DMS 273 (cell line): ENCODE results near the gene CLDN9.
A peak's percentile ranks its signal among the peaks of the same experiment; 100 is the strongest.

Experiments used
- DNase-seq: peaks from one replicate; lab custom pipeline; 2025; ENCODE audit not compliant: unreplicated experiment; lab: John Stamatoyannopoulos, UW

Gene CLDN9

GRCh38 chr16:3017794-3018506, 5.2 kb downstream of the CLDN9 start, which contains the start of gene CLDN6:
CLDN6 (minus strand) TSS chr16:3018183; CDS start chr16:3016021, 2,162 bp downstream.
- peak; percentile 60 for DNase-seq

- DNase-seq, result no peak
Observed at GRCh38 chr16:3019594-3020246, 7.0 kb downstream of the CLDN9 start.

- peak; percentile 94 for DNase-seq
Observed at GRCh38 chr16:3020247-3020603, 7.5 kb downstream of the CLDN9 start, which contains the start of gene TNFRSF12A. TNFRSF12A (plus strand) TSS chr16:3020368; CDS start chr16:3020398, 30 bp downstream.

- DNase-seq, result peak; percentile 78
Observed at GRCh38 chr16:3020604-3021448, 8.1 kb downstream of the CLDN9 start.

GRCh38 chr16:3021449-3022207, 8.9 kb downstream of the CLDN9 start:
- peak; percentile 93 for DNase-seq

GRCh38 chr16:3022208-3022683, 9.5 kb downstream of the CLDN9 start:
- DNase-seq, result peak; percentile 90

GRCh38 chr16:3022684-3023414, 10.1 kb downstream of the CLDN9 start:
- DNase-seq, result no peak

- DNase-seq, result peak; percentile 78
Observed at GRCh38 chr16:3023415-3023668, 10.6 kb downstream of the CLDN9 start.

- peak; percentile 99 for DNase-seq
Observed at GRCh38 chr16:3023669-3024478, 11.2 kb downstream of the CLDN9 start, which contains the start of the genes HCFC1R1 and THOC6. HCFC1R1 (minus strand) TSS chr16:3023942; CDS start chr16:3023941, 1 bp downstream. THOC6 (plus strand) TSS chr16:3024035; CDS start chr16:3024327, 292 bp downstream.

GRCh38 chr16:3025032-3026002, 12.6 kb downstream of the CLDN9 start:
- no peak for DNase-seq

- no peak for DNase-seq
Observed at GRCh38 chr16:3026003-3026378, 13.3 kb downstream of the CLDN9 start.

GRCh38 chr16:3026609-3027488, 14.1 kb downstream of the CLDN9 start:
- no peak for DNase-seq

- no peak for DNase-seq
Observed at GRCh38 chr16:3027489-3027795, 14.7 kb downstream of the CLDN9 start.

- DNase-seq, result peak; percentile 96
Observed at GRCh38 chr16:3027983-3028715, 15.4 kb downstream of the CLDN9 start.

GRCh38 chr16:3028716-3029319, 16.1 kb downstream of the CLDN9 start:
- peak; percentile 57 for DNase-seq

GRCh38 chr16:3029491-3030221, 16.9 kb downstream of the CLDN9 start:
- no peak for DNase-seq
